OCI-M1 (cell line): ENCODE measurements around the gene MUC5AC.
"Not testable (repeated sequence)": the region's sequence is repeated elsewhere in the genome, so short reads cannot be mapped to it uniquely, and the experiment has no call there.

Experiments
- DNase-seq: peaks from one replicate; lab custom pipeline; 2025; lab: John Stamatoyannopoulos, UW

MUC5AC gene

GRCh38 chr11:1147792-1148191, 10.0 kb upstream of the MUC5AC start:
- DNase-seq: no peak

DNA sequence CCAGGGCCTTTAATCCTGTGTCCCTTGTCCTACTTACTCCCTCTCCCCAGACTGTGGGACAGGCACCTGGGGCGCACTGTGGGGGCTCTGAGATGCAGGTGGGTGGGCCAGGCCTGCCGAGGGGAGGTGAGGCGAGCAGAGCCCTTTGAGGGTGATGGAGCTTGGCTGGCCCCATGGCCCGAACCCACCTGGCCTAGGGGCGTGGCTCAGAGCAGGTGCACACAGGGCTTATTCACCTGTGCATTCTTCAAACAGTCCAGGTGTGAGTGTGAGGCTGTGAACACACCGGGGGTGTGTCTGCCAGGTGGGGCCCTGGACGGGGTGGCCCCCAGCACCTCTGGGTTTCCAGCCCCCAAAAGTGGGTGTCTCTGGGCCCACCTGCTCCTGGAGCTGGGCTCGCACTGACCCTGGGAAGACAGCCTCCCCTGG, 9.0 kb upstream of the MUC5AC start:
- no peak for DNase-seq

GRCh38 chr11:1149545-1149944, 8.2 kb upstream of the MUC5AC start:
- no peak for DNase-seq

- DNase-seq: no peak
These were observed 7.6 kb upstream of the MUC5AC start for GRCh38 chr11:1150116-1150515.

- no peak for DNase-seq
These were observed 6.9 kb upstream of the MUC5AC start for GRCh38 chr11:1150769-1151365.

- DNase-seq: no peak
These were observed 6.1 kb upstream of the MUC5AC start for GRCh38 chr11:1151366-1152315.

DNA sequence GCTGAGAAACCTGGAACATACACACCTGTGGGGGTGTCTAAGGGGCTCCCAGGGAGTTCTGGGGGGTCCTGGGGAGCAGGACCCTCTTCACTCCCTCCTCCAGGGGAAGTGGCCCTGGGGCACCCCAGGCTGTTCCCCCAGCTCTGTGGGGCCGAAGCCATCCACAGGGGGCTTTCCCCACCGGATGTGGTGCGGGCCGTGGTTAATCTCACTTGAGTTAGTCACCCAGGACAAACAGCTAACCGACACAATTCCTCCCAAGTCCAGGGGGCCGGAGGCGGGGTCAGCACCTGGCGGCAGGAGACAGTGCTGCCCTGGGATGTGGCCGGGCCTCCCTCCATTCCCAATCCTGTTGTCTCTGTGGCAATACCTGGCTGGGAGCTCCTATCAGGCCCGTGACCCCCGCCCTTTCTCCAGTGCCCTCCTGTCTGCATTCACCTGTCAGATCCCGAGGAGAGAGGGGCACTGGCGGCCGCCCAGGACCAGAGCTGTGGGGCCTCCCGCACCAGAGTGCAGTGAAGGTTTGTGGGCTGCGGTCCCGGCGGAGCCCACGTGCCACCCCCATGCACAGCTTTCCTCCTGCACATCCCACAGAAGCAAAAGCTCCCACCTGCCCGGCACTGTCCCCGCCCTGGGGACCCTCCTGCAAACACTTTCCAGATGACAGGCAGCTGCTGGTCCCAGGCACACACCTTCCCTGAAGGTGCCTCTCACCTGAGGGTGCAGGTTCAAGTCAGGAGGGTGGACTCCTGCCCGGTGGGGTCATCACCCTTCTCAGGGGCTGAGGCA, 5.2 kb upstream of the MUC5AC start:
- no peak for DNase-seq

DNA sequence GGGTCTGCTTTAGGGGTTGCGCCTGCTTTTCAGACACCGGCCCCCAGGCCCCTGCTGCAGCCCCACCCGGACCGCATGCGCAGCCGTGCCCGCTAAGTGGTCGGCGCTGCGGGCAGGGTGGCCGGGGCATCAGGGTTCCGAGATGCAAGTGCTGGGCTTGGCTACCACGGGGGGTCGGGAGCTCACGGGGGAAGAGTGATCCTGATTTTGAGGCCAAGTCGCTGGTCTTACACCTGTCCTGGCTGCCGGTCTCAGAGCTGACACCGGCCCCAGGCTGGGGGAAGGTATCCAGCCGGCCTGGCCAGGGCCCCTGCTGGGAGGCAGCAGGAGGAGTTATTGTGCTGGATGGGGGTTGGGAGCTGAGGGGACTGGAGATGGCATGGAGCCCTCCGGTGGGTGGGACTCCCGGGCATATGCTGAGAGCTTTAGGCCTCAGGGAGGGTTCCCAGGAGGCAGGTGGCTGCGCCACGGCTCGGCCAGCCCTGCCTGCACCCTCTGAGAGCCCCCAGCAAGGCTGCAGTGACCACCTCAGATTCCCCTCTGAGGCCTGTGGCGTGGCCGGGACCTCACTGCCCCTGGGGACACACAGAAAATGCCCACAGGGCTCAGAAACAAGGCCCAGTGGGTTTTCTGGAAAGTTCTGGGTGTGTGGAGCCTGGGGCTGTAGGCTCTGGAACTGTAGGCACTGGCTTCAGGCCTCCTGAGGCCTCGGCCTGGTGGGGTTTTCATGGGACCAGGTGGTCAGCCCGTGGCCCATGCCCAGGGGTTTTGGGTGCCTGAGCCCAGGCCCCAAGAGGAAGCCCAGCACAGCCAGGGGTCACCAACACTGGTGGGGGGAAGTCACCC, 4.4 kb upstream of the MUC5AC start:
- DNase-seq: no peak

DNA sequence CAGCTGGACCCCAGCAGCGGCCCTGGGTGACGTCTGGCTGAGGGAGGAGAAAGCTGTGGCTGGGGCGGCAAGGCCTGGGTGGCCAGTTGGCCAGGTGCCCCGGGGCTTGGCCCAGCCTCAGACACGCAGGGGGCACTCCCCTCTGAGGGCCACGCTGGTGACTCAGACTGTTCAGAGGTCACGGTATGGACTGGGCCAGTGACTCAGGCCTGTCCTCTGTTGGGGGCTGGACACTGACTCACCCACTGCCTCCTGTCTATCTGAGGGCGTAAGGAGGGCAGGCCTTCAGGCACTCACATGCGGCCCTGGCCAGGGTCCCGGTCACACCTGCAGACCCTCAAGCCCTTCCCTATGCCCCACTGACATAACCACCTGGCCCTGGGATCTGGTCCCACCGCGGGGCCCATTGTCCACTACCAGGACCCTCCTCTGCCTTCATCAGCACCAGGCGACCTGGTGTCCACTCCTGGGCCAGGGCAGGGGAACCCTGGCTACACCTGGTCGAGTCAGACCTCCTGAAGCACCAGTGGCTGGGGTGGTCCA, 3.7 kb upstream of the MUC5AC start:
- DNase-seq: no peak

- DNase-seq: not testable (repeated sequence)
These were observed 3.1 kb upstream of the MUC5AC start for GRCh38 chr11:1154656-1155055.

DNA sequence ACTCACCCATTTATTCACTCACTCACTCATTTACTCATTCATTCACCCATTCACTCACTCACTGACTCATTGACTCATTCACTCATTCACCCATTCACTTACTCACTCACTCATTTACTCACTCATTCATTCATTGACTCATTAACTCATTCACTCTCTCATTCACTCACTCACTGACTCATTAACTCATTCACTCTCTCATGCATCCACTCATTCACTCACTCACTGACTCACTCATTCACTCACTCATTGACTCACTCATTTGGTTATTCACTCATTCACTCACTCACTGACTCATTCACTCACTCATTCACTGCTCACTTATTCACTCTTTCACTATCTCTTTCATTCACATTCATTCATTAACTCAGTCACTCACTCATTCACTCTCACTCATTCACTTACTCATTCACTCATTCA, 2.5 kb upstream of the MUC5AC start:
- no peak for DNase-seq

GRCh38 chr11:1156506-1157340, 1.0 kb upstream of the MUC5AC start:
- DNase-seq: no peak

- no peak for DNase-seq
These were observed 460 bp upstream of the MUC5AC start for GRCh38 chr11:1157341-1157644.

DNA sequence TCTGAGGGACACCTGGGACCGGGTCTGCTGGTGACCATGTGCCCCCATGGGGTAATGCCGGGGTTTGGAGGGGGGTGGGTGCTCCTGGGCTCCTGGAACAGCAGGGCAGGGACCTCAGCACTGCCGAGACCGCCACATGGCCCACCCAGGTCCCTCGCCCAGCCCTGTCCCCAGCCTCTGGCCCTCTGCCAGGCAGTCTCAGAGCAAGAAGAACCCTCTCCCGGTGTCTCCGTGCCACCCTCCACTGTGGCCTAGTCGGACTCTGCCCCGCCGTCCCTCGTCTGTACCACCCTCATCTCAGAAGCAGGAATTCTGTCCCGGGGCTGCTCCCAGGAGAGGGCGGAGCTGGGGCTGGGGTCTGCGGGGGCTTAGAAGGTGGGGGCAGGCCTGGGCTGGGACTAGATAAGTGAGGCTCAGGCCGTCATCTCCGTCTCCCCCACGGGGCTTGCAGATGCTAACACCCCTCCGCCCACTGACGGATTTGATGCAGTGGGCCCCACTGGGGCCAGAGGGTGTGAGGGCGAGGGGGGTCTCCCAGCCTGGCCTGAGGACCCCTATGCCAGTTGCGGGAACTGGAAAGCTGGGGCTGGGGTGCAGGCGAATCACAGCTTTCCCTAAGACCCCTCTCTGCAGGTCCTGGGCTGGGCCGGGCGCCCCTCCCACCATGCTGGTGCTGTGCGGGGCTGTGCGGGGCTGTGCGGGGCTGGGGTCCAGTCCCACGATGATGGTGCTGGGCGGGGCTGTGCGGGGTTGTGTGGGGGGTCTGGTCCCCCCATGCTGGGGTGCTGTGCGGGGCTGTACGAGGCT, 1.1 kb downstream of the MUC5AC start:
- DNase-seq: no peak

- not testable (repeated sequence) for DNase-seq
These were observed 1.9 kb downstream of the MUC5AC start for GRCh38 chr11:1159488-1160220.

DNA sequence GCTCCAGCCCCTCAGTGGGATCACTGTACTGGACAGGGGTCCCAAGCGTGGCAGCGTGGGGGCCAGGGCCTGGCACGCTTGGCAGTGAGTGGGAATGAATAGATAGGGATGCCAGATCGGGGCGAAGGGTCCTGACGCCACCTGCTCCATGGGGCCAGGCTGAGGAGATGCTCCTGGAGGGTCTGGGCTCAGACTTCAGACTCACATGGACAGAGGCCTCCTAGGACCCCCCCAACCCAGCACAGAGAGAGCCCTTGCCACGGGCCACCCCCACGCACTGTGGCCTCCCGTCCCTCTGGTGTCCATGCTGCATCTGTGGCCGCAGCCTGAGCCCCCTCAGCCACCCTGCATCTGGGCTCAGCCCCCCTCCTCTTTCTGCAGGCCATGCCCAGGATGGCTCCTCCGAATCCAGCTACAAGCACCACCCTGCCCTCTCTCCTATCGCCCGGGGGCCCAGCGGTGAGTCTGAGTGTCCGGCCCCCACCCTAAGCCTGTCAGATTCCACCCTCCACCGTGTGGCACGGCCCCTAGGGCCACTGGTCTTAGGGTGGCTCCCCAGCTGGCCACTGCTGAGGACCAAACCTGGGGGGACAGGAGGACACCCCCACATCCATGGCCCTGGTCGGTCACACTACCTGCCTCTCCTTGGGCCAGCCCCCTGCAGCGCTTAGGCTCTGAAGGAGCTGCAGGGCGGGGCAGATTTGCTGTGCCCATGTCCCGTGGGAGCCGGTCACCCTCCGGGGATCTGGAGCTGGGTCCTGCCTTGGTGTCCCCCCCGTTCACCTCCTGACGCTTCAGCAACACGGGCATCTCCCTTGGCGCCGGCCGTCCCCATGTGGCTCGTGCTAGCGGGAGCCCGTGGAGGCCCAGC, 2.7 kb downstream of the MUC5AC start:
- no peak for DNase-seq

DNA sequence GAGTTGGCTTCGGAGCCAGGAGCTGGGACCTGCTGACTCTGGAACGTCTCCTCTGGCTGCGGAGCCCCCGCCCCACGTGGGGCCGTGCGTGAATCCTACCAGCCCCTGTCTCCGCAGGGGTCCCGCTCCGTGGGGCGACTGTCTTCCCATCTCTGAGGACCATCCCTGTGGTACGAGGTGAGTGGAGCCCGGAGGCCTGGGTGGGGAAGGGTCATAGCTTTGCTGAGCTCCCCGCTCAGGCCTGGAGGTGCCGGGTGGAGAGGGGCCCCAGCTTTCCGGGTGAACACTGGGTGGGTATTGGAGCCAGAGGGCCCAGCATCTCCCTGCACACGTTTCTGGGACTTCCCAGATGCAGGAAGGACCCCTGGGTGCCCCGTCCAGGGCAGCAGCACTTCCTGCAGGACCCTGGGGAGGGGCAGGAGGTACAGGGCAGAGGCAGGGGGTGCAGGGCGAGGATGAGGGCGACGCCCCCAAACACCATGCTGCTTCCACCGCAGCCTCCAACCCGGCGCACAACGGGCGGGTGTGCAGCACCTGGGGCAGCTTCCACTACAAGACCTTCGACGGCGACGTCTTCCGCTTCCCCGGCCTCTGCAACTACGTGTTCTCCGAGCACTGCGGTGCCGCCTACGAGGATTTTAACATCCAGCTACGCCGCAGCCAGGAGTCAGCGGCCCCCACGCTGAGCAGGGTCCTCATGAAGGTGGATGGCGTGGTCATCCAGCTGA, 3.8 kb downstream of the MUC5AC start:
- DNase-seq: no peak

DNA sequence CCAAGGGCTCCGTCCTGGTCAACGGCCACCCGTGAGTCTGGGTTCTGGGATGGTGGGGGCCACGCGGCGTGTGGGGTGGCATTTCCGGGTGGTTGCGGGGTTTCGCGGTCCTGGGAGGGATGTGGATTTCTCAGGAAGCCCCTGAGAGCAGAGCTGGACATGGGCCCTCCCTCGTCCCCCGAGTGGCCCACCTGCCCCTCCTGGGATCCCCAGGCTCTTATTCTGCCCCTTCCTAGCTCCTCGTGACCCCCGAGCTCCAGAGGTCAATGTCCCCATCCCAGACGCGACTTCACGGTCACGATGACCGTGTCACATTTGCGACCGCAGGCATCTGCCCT, 4.4 kb downstream of the MUC5AC start:
- no peak for DNase-seq
